Cardiac muscle cell (in vitro differentiated cells and primary cell): Measurements from ENCODE around the gene PIH1D2. TPM values are rescaled to one million over a fixed set of nuclear protein-coding genes. Genes with fewer than 3 reads are reported as not detected.

Experiments
- DNase-seq, 2 donors: peaks; one replicate each; pipeline versions ENCODE4 v3.0.0 to v3.0.0-alpha.2; 2010 to 2017; ENCODE audit warnings: low read depth in 1 of 2, low spot score in 1 of 2
- H3K27ac ChIP-seq: fragments of 200-600 bp; sonication (generic); 2 replicates; pipeline ENCODE4 v1.5.1; 2016
- H3K27me3 ChIP-seq: fragments of 200-600 bp; sonication (generic); 2 replicates; pipeline ENCODE4 v1.6.0; 2016; ENCODE audit warnings: control low read depth
- H3K36me3 ChIP-seq: fragments of 200-600 bp; sonication (generic); 2 replicates; pipeline ENCODE4 v1.5.1; 2016; ENCODE audit warnings: control low read depth
- H3K4me1 ChIP-seq: fragments of 200-600 bp; sonication (generic); 2 replicates; pipeline ENCODE4 v1.8.1; 2017; ENCODE audit warnings: low read depth, mild to moderate bottlenecking, mixed run types
- H3K4me3 ChIP-seq: fragments of 200-600 bp; sonication (generic); 2 replicates; pipeline ENCODE4 v1.5.1; 2016; ENCODE audit warnings: mild to moderate bottlenecking
- H3K9me3 ChIP-seq: fragments of 200-600 bp; sonication (generic); 2 replicates; pipeline ENCODE4 v1.5.1; 2017; ENCODE audit warnings: low read depth, mild to moderate bottlenecking, control low read depth
- polyA plus RNA-seq: library from polyadenylated mRNA; unstranded; fragments of >200 nt; fragmentation: Nextera tagmentation; extraction: Ambion mirVana; gene quantifications from 2 replicates; pipeline ENCODE4 v1.2.1, GENCODE V29; 2016
- total RNA-seq: library from RNA; depleted of rRNA; stranded (reverse); fragments of >200 nt; gene quantifications from 2 replicates; pipeline ENCODE4 v1.2.3, GENCODE V29; 2016
- TF ChIP-seq, protein P1 (sequence below): IDR thresholded peaks from 2 replicates; pipeline ENCODE4 v1.5.1; 2012; ENCODE audit warnings: low read depth, mild to moderate bottlenecking, low read length

Gene PIH1D2
- total and polyA plus RNA-seq, 2 experiments from 2014 or later: 1.3 to 5.9 TPM

DNA sequence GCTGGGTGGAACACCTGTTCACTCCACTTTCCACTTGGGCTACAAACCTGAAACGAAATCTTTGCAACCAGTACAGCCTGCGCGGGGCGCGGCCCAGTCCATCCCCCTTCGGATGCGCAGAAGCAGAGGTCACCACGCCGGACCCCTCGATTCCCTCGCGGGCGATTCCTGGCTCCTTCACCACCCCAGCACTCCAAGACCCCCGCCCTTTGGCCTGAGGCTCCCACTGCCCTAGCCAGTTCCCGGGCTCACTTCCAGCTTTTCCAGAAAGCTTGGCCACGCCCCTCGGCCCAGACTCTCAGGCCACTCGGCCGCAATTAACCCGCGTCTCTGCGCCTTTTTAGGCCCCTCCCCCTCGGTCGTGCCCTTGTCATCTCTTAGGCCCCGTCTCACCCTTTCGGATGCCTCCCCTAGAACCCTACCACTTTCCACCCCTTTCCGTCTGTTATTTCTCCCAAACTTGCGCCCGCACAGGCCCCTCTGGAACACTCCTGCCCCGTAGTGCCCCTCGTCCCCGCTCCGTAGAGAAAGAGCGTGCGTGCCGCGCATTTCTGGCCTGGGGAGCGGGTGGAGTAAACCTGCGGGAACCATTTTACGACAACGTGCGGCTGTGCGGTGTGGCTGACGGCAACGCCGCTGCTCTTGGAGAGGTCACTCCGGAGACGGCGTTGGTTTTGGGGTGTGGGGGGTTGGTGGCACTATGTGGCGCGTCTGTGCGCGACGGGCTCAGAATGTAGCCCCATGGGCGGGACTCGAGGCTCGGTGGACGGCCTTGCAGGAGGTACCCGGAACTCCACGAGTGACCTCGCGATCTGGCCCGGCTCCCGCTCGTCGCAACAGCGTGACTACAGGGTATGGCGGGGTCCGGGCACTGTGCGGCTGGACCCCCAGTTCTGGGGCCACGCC lies 48.8 kb downstream of the PIH1D2 start, which contains the start of gene DLAT:
Gene DLAT (plus strand): TSS at position 636 of the 906 bp plus-strand sequence. CDS start 65 bp downstream, at position 701.
- no peaks in the 10 kb centered on the region for H3K9me3 ChIP-seq
- H3K4me3 ChIP-seq: peak within 1 kb of the TSS; percentile 59
- peak within 1 kb of the TSS; percentile 90 for H3K27ac ChIP-seq
- peaks cover 32% of the 10 kb centered on the region for H3K4me1 ChIP-seq
- H3K36me3 ChIP-seq: peaks cover 27% of the 10 kb centered on the region
- no peaks in the 10 kb centered on the region for H3K27me3 ChIP-seq
- TF ChIP-seq, protein P1, sequence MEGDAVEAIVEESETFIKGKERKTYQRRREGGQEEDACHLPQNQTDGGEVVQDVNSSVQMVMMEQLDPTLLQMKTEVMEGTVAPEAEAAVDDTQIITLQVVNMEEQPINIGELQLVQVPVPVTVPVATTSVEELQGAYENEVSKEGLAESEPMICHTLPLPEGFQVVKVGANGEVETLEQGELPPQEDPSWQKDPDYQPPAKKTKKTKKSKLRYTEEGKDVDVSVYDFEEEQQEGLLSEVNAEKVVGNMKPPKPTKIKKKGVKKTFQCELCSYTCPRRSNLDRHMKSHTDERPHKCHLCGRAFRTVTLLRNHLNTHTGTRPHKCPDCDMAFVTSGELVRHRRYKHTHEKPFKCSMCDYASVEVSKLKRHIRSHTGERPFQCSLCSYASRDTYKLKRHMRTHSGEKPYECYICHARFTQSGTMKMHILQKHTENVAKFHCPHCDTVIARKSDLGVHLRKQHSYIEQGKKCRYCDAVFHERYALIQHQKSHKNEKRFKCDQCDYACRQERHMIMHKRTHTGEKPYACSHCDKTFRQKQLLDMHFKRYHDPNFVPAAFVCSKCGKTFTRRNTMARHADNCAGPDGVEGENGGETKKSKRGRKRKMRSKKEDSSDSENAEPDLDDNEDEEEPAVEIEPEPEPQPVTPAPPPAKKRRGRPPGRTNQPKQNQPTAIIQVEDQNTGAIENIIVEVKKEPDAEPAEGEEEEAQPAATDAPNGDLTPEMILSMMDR: no peak
- peak; percentile 80 to 97 for DNase-seq

DNA sequence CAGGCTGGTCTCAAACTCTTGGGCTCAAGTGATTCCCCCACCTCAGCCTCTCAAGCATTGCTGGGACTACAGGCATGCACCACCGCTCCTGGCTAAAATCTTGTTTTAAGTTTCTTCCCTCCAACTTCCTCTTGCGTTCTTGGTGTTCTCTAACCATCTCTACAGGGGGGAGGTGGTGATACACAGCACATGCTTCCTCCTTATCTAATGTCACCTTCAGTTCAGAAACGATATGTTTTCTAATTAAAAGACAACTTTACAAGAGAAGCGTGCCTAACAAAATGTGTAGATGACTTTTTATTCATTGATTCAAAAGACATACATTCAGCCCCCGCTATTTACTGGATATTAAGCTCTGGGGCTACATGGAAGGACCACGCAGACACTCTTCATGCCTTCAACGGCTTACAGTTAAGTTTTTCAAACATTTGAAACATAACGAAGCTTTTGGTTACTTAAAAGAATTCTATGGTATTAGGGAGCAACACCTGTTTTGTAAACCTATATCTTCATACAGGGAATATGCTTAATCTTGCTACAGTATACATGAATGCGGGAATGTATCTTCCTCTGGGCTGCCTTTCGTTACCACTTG lies 49.5 kb downstream of the PIH1D2 start:
- Histone ChIP-seq H3K27ac (peak overlapping the region; percentile 90), H3K27me3 (no peaks in the 10 kb centered on the region), H3K4me1 (peaks cover 39% of the 10 kb centered on the region), H3K9me3 (no peaks in the 10 kb centered on the region), H3K4me3 (peak overlapping the region; percentile 59), H3K36me3 (peaks cover 27% of the 10 kb centered on the region)
- TF ChIP-seq, protein P1: no peak
- DNase-seq: no peak

DNA sequence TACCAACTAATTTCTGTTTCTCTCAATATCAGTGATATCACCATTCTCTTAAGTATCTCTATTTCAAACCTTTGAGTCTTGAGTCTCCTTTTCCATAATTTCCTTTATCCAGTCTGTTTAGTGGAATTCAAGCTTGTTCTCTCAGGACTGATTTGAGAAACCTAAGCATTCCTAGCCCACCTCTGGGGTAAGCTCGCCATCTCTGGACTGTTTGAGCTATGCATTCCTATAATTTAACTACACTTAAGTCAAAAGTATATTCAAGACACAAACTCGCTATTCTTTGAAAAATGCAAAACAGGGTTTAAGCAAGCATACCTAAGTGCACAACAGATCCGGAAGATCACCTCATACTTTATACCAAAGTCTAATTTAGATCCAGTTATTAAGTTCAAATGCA lies 50.7 kb downstream of the PIH1D2 start:
- peak overlapping the region; percentile 90 for H3K27ac ChIP-seq
- H3K4me3 ChIP-seq: no peak overlapping the region
- H3K27me3 ChIP-seq: no peaks in the 10 kb centered on the region
- DNase-seq: peak in 1 of 2 donors; percentile 37
- H3K9me3 ChIP-seq: no peaks in the 10 kb centered on the region
- H3K4me1 ChIP-seq: peaks cover 46% of the 10 kb centered on the region
- peaks cover 26% of the 10 kb centered on the region for H3K36me3 ChIP-seq
- TF ChIP-seq, protein P1: no peak

DNA sequence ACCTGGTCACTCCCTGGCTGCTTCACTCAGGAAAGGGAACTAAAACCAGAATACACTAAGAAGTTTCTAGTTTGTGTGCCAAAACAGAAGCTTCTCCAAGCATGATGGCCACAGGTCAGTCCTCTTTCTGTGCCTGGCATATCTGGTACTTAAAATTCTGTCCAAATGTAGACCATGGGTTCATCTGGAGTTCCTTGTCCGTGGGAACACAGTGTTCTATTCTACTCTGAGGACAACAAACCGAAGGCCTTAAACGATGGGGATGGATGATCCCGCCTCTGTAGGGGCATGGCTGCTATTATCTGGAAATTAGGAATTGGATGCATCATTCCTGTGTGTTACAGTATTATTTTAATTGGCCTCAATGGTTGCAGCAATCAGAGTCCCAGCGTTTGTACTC lies 54.8 kb downstream of the PIH1D2 start:
- Histone ChIP-seq H3K4me1 (peaks cover 65% of the 10 kb centered on the region), H3K4me3 (no peak overlapping the region), H3K27ac (peak overlapping the region; percentile 95), H3K9me3 (no peaks in the 10 kb centered on the region), H3K27me3 (no peaks in the 10 kb centered on the region), H3K36me3 (peaks cover 26% of the 10 kb centered on the region)
- DNase-seq: no peak
- TF ChIP-seq, protein P1: no peak

Other genes with a start within 250 kb of the PIH1D2 start
- 35.3 and 49.9 TPM in 2 replicates for gene ALG9, start 202.4 kb downstream of the PIH1D2 start, total RNA-seq
- 32.8 and 46.1 TPM in 2 replicates for gene ALG9, start 202.4 kb downstream of the PIH1D2 start, polyA plus RNA-seq
- gene FDXACB1, start 194.9 kb downstream of the PIH1D2 start, total RNA-seq: 2.9 and 3.3 TPM in 2 replicates
- 4.9 and 5.5 TPM in 2 replicates for gene FDXACB1, start 194.9 kb downstream of the PIH1D2 start, polyA plus RNA-seq
- gene CFAP68, start 194.5 kb downstream of the PIH1D2 start, total RNA-seq: 24.5 and 33.0 TPM in 2 replicates
- 49.6 and 50.2 TPM in 2 replicates for gene CFAP68, start 194.5 kb downstream of the PIH1D2 start, polyA plus RNA-seq
- gene CRYAB, start 162.2 kb downstream of the PIH1D2 start, total RNA-seq: 15.3 and 48.6 TPM in 2 replicates
- 31.3 and 91.8 TPM in 2 replicates for gene CRYAB, start 162.2 kb downstream of the PIH1D2 start, polyA plus RNA-seq
- gene HSPB2, start 161.3 kb downstream of the PIH1D2 start, total RNA-seq: 0.36 and 0.74 TPM in 2 replicates
- 6.6 and 9.2 TPM in 2 replicates for gene HSPB2, start 161.3 kb downstream of the PIH1D2 start, polyA plus RNA-seq
- 5.5 and 7.4 TPM in 2 replicates for gene C11orf52, start 155.1 kb downstream of the PIH1D2 start, total RNA-seq
- 7.6 and 8.5 TPM in 2 replicates for gene C11orf52, start 155.1 kb downstream of the PIH1D2 start, polyA plus RNA-seq
- gene DIXDC1, start 136.7 kb downstream of the PIH1D2 start, total RNA-seq: 40.7 and 42.6 TPM in 2 replicates
- gene DIXDC1, start 136.7 kb downstream of the PIH1D2 start, polyA plus RNA-seq: 26.5 and 35.0 TPM in 2 replicates
- gene DLAT, start 48.6 kb downstream of the PIH1D2 start, total RNA-seq: 70.6 and 77.9 TPM in 2 replicates
- gene DLAT, start 48.6 kb downstream of the PIH1D2 start, polyA plus RNA-seq: 94.7 and 110 TPM in 2 replicates
- 15.0 and 19.6 TPM in 2 replicates for gene NKAPD1, start 282 bp upstream of the PIH1D2 start, total RNA-seq
- gene NKAPD1, start 282 bp upstream of the PIH1D2 start, polyA plus RNA-seq: 12.8 and 16.2 TPM in 2 replicates
- 46.7 and 97.1 TPM in 2 replicates for gene TIMM8B, start 12.7 kb upstream of the PIH1D2 start, total RNA-seq
- gene TIMM8B, start 12.7 kb upstream of the PIH1D2 start, polyA plus RNA-seq: 149 and 204 TPM in 2 replicates
- gene SDHD, start 12.9 kb upstream of the PIH1D2 start, total RNA-seq: 52.1 and 70.7 TPM in 2 replicates
- gene SDHD, start 12.9 kb upstream of the PIH1D2 start, polyA plus RNA-seq: 176 and 184 TPM in 2 replicates
- 0.18 and 0.86 TPM in 2 replicates for gene IL18, start 90.1 kb upstream of the PIH1D2 start, total RNA-seq
- 0.94 TPM in 1 of 2 replicates, not detected in the other for gene IL18, start 90.1 kb upstream of the PIH1D2 start, polyA plus RNA-seq
- gene TEX12, start 93.4 kb upstream of the PIH1D2 start, total RNA-seq: not detected in 2 replicates
- gene TEX12, start 93.4 kb upstream of the PIH1D2 start, polyA plus RNA-seq: 0.28 TPM in 1 of 2 replicates, not detected in the other
- 24.1 and 44.2 TPM in 2 replicates for gene BCO2, start 101.5 kb upstream of the PIH1D2 start, total RNA-seq
- gene BCO2, start 101.5 kb upstream of the PIH1D2 start, polyA plus RNA-seq: 69.4 and 81.1 TPM in 2 replicates
- gene PTS, start 152.4 kb upstream of the PIH1D2 start, total RNA-seq: 28.1 and 30.3 TPM in 2 replicates
- gene PTS, start 152.4 kb upstream of the PIH1D2 start, polyA plus RNA-seq: 53.0 and 66.7 TPM in 2 replicates
- not detected in 2 replicates for gene PLET1, start 186.8 kb upstream of the PIH1D2 start, total RNA-seq
- gene PLET1, start 186.8 kb upstream of the PIH1D2 start, polyA plus RNA-seq: 0.14 TPM in 1 of 2 replicates, not detected in the other